ENCODE measurements around the gene LYRM7.

DNA sequence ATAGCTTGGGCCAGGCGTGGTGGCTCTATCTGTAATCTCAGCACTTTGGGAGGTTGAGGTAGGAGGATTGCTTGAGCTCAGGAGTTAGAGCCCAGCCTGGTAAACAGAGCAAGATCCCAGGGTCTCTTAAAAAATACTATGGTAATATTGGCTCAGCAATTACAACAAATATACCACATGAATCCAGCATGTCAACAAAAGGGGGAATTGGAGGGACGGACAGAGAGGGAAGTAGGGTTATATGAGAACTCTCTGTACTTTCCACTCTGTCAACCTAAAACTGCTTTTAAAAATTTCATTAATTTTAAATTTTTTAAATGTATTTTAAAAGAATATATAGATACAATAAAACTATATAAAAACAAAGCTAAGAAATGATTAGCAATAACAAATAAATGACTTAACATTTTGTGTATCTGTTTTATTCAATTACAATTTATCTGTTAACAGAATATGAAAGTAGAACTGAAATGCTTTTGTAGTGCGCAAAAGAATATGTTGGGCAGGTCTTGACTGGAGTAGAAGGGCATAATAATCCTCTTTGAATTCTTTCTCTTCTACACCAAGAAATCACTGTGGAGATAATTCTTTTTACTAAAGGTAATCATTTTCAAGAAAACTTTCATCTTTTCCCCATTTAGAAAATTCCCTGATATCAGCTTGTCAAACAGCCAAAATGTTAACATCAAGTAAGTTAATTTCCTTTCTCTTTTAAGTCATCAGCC, 80.2 kb downstream of the LYRM7 start:
- no peak for TF ChIP-seq POLR2AphosphoS5 (IDR thresholded peaks at IDR 0.05)
- TF ChIP-seq POLR2A (IDR thresholded peaks at IDR 0.05) = no peak
- TF ChIP-seq CTCF (IDR thresholded peaks at IDR 0.05) = no peak

Data from breast epithelium (tissue), 3 donors.